Measurements from ENCODE around the gene ACAP3.
"Not testable (repeated sequence)": the region's sequence is repeated elsewhere in the genome, so short reads cannot be mapped to it uniquely, and the experiment has no call there.

The ACAP3 gene

DNA sequence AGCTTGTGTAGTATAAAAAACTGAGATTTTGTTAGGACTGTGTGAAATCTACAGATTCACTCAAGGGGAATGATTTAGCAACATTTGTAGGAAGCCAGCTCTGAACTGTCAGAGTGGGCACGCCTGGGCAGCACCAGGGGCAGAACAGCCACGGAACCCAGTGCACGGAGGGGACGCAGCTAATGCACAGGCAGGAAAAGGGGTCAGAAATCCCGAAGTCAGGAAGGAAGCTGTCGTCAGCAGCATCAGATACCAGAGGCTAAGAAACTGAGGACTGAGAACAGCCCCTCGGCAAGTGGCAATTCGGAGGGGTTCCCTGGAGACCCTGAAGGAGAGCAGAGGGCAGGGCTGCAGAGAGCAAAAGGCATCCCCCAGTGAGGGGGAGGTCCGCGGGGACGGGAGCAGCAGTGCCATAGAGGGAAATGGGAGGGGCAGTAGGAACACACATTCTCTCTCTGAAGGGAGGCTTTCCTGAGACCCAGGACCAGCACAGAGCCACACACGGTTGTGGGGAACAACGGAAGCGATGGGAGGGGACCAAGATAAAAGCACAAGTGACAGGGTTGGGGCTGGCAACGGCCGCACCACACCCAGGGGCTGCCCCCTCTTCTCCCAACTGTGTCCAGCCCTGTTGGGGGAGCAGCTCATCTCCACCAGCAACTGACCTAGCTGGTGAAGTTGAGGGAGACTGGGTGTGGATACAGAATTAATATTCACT, 46.7 kb downstream of the ACAP3 start:
- DNase-seq = no peak

DNA sequence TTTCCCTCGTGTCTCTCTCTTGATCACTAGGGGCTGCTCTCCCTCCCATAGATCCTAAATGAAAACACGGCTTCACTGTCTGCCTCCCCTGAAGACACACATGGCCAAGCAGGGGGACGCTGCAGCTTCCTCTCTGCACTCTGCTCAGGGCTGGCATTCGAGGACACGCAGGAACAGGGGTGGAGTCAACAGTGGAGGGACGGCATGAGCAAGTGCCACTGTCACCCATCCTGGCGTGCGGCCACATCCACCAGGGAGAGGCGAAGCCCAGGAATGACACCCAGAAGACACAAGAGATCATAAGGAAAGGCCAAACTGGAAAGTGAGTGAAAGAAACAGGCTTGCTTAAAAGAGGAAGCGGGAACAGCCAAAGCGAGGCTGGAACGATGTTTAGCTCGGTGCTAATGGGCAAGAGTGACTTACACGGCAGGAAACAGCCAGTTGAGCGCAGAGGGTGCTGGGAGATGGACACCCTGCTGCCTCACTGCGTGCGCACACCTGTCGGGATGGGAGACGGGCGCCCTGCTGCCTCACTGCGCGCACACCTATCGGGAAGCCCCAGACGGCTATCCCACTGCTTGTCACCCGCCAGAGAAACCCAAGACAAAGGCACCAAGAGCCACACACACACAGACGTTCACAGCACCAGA, 47.7 kb downstream of the ACAP3 start:
- DNase-seq = no peak

DNA sequence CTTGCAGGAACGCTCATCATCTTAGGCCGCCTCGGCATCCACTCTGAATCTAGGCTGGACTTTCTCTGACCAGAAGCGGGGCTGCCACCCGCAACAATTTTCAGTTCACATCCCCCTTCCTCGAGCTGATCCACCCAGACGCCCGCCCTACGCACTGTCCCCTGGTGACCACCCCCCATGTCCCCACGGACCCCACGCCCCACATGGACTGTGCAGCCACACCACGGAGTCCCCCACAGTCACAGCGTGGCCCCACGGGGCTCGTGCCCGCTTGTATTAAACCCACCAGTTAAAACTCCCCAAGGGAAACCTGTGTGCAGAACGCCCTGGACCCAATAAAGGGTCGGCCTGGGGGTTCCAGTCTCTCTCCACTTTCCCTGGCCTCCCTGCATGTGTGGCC, 48.2 kb downstream of the ACAP3 start:
- no peak for DNase-seq

DNA sequence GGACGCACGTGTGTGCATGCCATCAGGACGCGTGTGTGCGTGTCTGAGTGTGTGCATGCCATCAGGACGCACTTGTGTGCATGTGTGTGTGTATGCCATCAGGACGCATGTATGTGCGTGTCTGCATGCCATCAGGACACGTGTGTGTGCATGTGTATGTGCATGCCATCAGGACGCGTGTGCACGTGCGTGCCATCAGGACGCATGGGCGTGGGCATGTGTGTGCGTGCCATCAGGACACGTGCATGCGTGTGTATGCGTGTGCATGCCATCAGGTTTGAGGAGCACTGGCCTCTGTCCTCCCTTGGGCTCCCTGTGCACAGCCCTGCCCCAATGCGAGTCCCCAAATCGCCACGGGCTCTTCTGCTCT, 48.6 kb downstream of the ACAP3 start:
- no peak for DNase-seq

DNA sequence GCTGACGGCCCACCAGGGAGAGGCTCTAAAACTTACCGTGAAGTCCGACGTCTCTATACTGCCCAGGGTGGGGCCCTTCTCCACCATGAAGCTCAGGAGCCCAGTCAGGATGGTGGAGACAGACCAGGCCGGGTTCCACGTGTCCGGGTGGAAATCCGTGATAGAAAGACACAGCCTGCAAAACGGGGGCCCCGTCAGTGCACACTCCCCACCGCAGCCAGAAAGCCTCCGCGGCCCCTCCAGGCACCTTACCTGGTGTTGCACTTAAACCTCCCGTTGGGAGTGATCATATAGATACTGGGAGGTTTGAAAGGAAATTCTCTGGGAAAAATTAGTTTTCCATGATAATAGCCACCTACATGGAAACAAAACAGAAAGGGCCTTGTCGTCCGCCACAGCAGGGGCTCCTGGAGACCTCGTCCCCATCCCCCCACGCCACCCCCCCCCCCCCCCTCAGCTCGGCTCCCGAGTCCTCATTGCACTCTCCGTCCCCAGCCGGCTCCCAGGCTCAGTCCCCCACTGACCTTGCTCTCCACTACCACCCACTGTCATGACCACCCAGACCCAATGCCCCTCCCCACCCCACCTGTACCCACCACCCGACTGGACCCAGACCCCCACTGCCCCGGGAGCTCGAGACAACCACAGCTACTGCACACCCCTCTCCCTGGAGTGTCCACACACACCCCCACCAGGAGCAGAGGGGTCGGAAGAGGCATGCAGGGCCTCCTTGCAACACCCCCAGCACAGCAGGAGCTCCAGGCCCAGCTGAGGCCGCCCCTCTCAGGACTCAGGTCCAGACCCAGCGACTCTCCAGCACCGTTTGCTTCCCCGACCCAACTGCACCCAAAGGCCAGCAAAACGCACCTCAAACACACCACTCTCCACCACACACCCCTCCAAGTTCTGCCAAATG, 50.5 kb downstream of the ACAP3 start:
- no peak for DNase-seq

DNA sequence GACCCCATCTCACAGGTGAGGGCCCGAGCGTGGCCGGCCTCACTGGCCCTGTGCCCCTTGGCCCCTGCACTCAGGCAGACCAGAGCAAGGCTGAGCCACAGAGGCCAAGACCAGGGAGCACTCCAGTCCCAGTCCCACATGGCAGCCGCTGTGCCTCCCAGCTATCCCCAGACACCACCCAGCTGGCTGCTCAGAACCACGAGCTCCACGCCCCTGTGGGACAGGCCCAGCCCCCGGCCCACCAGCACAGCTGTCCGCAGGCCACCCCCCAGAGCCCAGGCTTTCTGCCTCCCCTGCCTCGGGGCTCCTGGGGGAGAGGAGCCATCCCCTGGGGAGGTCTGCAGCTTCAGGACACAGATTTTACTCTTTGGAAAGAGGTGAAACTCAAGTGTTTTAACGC, 52.1 kb downstream of the ACAP3 start:
- DNase-seq = no peak

DNA sequence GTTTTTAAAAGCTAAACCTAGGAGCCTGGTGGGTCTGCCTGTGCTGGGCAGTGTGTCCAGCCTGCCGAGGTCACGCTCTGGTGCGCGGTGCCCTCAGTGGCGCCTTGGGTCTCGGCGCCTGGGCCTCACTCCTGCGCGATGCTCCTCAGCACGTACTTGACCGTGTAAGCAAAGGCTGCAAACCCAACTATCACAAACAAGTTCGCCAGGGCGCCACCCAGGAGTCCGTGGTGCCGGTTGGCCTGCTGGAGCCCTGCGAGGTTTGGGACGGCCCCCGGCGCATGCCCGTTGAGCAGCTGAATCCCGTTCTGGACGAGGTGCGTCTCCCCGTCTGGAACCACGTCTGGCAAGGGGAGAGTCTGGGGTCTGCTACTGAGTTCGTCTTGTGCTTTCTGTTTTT, 52.7 kb downstream of the ACAP3 start:
- no peak for DNase-seq

DNA sequence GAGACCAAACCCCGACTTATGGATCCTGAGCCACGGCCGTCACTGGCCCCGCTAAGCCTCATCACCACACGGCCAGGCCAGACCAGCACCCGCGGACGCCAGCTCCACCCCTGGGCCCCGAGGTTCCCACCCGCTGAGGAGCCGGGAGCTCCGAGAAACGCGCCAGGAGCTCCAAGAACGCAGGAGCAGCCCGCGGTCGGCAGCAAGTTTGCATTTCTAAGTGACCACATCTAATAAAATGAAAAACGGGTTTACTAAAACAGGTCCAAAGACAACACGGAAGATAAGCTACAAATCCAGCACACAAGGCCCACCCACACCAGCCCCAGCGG, 53.1 kb downstream of the ACAP3 start:
- no peak for DNase-seq

DNA sequence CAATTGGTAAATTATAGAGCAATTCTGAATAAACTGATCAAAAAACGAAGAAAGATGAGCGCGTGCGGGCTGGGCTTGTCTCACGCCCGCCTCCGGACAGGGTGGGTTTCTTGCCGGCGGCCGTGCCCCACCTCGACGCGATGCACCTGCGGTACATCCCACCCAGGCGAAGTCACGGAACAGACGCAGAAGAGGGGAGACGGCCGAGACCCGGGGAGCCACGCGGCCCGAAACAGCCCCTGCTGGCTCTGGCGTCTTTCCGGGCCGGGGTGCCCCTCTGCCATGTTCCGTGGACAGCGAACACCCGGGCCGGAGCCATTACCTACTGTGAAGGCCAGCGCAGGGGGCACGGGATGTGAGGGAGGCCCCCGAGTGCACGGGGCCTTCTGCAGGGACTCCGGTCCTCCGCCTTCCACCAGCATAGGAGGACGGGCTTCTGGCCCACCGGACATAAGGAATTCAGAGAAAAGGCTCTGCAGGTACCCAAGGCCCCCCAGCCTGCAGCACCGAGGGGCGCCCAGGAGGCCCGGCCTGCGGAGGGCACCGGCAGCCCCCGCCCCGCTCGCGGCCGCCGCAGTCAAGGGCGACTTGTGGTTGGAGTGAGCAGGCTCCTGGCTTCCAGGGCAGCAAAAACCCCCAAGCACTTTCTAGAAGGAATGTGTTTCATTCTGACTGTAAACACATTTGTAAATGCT, 53.6 kb downstream of the ACAP3 start:
- no peak for DNase-seq

DNA sequence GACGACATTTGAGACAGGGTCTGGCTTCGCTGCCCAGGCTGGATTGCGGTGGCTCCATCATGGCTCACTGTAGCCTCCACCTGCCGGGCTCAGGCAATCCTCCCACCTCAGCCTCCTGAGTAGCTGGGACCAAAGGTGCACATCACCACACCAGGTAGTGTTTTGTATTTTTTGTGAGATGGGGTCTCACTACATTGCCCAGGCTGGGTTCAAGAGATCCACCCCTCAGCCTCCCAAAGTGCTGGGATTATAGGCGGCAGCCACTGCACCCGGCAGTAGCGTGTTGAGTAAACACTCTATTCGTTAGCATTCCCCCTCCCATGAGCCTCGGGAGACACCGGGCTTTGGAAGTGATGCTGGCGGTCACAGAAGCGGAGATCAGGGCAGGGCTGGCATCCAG, 54.4 kb downstream of the ACAP3 start:
- DNase-seq = no peak

DNA sequence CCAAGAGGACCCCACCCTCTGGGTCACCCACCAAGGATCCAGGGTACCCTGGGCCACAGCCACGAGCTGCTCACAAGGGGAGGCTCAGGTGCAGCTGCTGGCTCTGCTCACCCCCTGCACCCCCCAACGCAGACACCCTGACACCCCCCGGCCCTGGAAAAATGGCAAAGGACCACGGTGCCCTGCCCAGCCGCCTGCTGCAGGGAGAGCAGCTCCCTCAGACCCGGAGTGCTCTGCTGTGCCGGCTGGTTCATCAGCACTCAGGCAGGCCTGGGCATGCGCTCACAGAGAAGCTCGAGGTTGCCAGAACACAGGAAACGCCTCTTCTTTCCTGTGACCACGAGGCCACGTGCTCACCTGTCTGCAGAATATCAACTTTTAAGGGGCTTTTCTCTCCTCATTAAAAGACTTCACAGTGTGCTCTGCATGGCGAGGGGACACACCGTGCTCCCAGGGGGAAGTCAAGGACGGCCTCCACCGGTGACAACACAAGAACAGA, 56.9 kb downstream of the ACAP3 start:
- DNase-seq = no peak

DNA sequence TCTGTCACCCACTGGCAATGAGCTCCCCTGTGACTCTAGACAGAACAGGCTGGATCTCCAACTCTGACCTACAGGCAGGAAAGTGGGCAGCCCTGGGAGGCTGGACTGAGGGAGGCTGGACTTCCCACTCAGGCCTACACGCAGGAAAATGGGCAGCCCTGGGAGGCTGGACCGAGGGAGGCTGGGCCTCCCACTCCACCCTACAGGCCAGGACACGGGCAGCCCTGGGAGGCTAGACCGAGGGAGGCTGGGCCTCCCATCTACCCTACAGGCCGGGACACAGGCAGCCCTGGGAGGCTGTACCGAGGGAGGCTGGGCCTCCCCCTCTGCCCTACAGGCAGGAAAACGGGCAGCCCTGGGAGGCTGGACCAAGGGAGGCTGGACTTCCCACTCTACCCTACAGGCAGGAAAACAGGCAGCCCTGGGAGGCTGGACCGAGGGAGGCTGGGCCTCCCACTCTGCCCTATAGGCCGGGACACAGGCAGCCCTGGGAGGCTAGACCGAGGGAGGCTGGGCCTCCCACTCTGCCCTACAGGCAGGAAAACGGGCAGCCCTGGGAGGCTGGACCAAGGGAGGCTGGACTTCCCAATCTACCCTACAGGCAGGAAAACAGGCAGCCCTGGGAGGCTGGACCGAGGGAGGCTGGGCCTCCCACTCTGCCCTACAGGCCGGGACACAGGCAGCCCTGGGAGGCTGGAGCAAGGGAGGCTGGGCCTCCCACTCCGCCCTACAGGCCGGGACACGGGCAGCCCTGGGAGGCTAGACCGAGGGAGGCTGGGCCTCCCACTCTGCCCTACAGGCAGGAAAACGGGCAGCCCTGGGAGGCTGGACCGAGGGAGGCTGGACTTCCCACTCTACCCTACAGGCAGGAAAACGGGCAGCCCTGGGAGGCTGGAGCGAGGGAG, 59.5 kb downstream of the ACAP3 start:
- not testable (repeated sequence) for DNase-seq

DNA sequence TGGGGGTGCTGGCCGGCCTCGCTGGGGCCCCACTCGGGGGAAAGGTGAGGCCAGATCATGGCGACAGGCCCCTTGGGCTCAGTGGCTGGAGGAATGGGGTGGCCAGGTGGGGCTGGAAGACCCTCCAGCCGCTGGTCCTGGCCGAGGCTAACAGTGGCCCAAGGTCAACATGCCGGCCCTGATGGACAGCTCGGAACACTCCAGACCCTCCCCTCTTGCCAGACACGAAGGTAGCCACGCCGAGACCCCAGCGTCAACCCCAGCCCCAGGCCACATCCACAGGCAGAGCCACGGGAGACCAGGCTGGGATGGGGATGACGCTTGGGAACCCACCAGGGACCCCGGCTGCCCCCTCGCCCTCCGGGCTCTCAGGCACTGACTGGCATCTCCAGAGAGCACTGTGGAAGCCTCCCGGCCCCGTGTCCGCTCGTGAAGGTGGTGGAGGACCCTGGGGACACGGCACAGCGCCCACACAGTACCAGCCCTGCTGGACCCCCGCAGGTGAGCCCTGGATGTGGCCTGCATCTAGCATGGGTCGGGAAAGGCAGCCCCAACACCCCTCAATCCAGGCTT, 60.3 kb downstream of the ACAP3 start:
- no peak for DNase-seq

DNA sequence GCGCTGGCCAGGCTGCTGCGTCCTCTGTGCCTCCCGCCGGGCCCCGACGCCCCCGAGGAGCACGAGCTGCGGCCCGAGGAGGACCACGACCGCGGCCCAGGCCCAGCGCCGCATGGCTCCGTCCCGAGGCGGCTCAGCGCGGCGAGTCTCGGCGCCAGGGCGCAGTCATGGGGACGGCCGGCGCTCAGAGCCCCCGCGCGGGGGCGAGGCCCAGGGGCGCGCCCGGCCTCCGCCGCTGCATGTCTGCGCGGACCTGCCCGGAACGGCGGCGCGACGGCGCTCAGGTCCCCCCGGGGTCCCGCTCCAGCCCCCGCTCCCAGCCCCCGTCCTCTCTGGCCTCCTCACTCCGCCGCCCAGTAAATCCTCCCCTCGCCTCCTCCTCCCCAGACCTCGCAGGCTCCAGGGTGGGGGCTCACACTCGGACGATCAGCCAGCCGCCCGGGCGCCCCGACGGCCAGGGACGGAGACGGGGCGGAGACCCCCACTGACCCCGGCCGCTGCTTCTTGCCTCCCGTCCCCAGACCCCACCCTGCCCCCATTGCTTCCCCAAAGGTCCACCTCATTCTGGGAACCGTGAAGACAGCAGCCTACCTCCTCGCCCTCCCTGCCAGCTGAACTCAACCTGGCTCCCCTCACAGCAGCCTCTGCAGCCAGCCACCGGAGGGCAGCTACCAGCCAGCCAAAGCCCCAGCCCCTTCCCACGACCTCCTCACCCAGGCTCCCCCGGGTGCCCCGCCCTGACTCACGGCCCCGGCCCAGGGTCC, 61.0 kb downstream of the ACAP3 start, which contains the start of gene C1QTNF12:
Gene C1QTNF12, minus strand, starts transcription at position 146 of the 764 bp plus-strand sequence. Its CDS starts 32 bp downstream, at position 114.
- no peak for DNase-seq

DNA sequence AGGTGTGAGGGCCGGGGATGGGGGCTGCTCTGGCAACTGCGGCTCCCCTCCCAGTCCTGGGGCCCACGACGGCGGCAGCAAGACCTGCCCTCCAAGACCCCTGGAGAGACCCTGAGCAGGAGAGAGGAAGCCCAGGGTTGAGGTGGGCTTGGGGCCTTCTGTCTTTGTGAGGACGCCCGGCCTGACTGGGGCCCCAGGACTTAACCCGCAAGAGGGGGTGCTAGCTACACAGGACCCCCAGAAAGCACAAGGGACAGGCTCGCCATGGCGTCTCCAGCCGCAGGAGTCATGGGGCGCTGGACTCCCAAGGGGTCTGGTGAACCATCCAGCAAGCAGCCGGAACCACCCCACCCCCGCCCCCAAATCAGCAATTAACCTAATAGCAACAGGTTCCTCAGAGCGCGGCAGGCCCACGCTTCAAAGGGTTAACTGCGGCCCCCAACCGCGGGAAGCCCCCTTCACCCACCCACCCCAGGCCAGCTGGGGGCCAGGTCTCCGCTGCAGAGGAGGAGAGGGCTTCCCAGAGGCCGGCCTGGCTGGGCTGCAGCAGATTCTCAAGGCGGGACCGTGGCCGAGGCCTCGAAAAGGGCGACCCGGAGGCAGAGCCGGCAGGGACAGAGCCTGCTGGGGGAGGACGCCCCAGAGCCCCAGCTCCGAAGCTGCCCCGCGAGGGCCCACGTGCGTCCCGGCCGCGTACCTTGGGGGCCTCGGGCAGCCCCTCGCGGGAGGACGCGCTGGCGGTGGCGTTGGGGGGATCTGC, 61.7 kb downstream of the ACAP3 start:
- DNase-seq = no peak

DNA sequence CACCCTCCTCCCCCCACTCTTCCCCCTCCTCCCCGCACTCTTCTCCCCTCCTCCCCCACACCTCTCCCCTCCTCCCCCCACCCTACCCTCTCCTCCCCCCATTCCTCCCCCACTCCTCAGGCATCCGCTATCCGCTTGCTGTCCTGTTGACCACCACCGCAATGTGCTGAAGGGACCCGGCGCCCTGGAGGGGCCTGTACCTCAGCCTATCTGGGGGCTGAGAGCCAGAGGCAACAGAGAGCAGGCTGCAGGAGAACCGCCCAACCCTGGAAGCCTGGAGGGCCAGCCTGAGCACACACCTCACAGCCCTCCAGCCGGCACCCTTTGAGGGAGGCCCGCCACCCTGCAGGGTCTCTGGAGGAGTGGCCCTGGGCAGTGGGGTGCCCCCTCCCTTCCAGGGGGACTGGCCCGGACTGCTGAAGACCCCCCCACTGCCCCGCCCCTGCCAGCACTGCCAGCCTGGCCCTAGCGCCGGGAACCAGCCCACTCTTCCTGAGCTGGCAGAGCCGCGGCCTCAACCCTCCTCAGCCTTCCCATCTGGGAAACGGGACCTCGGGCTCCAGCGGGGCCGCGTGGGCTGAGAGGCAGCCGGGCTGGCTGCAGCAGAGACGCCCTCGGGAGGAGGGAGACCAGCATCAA, 62.4 kb downstream of the ACAP3 start:
- no peak for DNase-seq

DNA sequence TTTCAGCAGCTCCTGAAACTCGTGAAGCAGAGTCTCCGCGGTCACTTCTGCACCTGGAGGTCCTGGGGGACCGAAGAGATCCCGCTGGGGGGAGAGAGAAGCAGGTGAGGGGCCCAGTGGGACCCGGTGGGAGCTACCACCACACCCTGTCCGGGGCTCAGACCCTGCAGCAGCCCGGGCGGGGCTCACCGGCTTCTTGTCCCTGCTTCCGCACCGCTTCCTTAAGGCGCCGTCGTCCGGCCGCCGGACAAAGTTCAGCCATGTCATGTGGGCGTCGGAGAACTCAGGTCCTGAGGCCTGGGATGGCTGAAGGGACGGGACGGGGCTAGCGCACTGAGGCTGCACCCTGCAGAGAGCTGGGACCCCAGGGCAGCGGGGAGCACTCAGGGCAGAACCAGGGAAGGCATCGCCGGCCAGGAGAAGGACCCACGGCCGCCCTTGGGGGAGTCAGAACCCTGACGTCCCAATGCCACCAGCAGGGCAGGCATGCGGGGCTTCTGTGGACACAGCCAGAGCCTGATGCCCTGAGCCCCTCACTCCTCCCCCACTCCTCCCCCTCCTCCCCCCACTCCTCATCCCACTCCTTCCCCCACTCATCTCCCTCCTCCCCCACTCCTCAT, 63.4 kb downstream of the ACAP3 start:
- no peak for DNase-seq

DNA sequence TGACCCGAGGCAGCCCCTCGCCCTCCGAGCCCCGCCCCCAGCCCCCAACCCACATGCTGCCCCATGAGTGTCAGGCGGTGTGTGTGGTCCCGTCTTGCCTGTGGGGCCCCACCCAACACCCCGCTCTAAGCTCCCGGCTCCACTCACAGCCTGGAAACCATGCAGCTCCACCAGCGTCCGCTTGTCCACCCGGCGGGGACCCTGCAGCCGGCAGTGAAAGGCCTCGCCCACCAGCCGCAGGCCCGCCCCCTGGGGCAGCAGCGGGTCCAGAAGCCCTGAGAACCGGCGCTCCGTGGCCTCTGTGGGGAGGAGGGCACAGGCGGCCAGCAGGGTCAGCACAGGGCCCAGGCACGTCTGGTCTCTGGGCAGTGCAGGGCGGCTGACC, 63.9 kb downstream of the ACAP3 start:
- no peak for DNase-seq

DNA sequence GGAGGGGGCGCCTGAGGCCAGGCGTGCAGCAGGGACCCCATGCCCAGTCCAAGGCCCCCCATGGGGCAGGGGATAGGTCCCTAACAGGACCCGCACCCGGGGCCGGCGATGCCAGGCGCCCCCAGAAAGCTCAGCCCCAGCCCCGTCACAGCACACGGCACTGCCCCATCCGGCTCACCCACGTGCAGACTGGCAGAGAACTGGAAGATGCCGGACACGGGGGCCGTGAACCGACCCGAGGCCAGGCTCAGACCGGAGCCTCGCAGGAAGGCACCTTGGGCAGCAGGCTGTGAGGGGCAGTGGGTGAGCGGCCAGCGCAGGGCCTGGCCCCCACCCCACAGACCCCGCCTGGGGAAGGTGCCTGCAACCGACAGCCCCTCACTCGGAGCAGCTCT, 64.5 kb downstream of the ACAP3 start:
- no peak for DNase-seq

Data from right forelimb (tissue), 1 donor.